AG09319 (cell line): ENCODE results near the gene HIP1R.

Experiments used
- DNase-seq: peaks from one replicate; pipeline ENCODE4 v3.0.0-alpha.2; 2010; ENCODE audit warnings: low read depth; ENCODE audit errors: extremely low read depth
- TF ChIP-seq, protein P1 (sequence below): IDR thresholded peaks from 2 replicates; pipeline ENCODE4 v1.5.1; 2011; ENCODE audit warnings: low read depth, mild to moderate bottlenecking, inconsistent platforms, low read length, moderate library complexity

The HIP1R gene

DNA sequence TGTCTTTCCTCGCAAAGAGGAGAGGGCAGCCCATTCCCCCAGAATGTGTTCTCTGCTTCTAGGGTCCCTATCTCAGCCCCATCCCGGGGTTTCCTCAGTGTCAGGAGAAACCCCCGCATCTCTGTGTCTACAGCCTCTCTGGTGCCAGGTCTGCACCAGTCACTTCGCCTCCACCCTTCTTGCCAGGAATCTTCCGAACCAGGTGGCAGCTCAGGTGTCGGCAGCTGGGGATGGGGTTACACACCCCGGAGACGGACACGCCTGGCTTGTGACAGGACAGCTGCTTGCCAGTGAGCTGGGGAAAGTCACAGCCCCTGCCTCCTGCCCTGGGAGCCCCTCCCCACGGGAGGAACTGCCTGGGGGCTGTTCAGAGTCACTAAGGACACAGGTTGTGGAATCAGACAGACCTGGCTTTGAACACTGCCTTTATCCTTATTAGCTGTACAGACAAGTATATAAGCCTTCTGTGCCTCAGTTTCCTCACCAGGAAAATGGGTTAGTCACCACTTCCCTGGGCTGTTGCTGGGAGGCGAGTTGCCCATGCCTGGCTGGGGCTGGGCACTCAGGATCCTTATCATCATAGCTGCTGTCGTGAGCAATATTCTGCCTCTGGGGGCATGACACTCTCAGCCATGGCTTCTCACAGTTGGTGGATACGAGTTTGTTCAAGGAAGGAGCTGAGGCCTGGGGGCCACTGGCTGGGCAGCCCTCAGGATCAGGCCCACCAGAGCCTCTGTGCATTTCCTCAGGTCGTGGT is 10.8 kb downstream of the HIP1R start:
- TF ChIP-seq, protein P1, sequence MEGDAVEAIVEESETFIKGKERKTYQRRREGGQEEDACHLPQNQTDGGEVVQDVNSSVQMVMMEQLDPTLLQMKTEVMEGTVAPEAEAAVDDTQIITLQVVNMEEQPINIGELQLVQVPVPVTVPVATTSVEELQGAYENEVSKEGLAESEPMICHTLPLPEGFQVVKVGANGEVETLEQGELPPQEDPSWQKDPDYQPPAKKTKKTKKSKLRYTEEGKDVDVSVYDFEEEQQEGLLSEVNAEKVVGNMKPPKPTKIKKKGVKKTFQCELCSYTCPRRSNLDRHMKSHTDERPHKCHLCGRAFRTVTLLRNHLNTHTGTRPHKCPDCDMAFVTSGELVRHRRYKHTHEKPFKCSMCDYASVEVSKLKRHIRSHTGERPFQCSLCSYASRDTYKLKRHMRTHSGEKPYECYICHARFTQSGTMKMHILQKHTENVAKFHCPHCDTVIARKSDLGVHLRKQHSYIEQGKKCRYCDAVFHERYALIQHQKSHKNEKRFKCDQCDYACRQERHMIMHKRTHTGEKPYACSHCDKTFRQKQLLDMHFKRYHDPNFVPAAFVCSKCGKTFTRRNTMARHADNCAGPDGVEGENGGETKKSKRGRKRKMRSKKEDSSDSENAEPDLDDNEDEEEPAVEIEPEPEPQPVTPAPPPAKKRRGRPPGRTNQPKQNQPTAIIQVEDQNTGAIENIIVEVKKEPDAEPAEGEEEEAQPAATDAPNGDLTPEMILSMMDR, result no peak
- DNase-seq, result no peak

DNA sequence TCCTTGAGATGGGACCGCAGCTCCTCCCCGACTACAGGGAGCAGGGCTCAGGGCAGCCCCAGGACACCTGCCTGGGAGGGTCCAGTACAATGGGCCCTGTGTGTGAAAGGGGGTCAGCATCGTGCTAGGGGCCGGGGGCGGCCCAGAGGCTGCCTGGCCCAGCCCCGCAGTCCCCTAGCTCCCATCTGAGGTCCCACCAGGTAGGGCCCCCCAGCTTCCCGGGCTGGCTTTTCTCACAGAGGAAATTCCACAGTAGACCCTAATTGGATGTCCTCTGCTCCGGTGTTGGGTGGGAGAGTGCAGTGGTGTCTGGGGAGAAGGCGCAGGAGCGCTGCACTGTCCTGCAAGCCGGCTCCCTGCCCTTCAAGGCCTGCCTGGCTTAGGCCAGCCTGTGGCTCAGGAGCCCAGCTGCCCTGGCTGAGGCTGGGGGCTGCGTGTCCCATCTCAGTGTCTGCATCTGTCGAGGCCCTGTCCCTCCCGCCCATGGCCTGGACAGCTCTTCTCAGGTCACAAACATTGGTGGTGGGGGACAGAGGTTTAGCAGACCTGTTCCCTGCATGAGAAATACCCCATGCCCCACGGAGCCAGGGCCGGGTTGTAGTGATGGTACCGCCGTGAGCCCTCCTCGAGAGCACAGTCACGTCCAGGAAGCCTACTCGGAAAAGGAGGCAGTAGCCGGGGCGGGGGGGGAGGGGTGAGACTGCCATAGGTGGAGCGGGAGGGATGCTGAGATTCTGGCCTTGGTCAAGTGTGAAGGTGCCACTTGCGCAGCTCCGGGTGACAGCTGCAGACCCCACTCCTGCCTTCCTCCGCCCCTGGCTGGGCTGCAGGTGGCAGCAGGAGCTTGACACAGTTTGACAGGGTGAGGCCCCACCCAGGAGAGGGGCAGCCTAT is 11.6 kb downstream of the HIP1R start:
- TF ChIP-seq, protein P1, result no peak
- no peak for DNase-seq

DNA sequence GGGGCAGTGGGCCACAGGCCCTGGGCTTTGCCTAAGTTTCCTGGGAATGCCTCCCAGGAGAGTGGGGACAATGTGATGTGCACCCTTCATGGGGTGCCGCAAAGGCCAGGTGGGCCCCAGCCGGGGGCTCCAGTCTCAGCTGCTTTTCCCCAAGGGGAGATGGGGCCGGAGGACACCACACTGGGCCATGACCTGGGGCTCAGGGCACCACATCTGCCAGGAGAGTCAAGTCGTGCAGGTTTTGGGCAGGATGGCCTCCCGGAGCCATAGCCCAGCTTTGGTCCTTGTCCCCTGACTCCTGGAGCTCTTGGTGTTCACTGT is 12.2 kb downstream of the HIP1R start:
- TF ChIP-seq, protein P1, result no peak

DNA sequence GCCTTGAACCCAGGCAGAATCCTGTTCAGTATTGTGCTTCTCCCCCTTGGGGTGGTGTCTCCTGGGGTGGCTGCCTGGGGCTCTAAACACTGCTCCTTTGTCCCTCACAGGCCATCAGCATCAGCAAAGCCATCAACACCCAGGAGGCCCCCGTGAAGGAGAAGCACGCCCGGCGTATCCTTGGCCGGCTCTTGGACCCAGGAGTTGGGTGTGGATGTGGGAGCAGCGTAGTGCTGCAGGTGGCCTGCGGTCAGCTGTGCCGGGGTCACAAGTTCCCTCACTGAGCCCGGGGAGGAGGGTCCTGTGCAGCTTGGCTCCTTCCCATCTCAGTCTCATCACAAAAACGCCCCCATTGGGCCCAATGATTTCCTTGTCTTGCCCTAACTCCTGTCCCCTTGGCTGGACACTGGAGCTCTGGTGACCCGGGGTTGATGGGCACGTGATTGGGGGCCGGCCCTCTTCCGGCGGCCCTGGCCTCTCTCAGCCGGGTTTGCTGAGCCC is 12.7 kb downstream of the HIP1R start:
- TF ChIP-seq, protein P1, result no peak
- DNase-seq, result no peak

More for the DNA sequence above, 12.2 kb downstream of the HIP1R start:
- no peak for DNase-seq

DNA sequence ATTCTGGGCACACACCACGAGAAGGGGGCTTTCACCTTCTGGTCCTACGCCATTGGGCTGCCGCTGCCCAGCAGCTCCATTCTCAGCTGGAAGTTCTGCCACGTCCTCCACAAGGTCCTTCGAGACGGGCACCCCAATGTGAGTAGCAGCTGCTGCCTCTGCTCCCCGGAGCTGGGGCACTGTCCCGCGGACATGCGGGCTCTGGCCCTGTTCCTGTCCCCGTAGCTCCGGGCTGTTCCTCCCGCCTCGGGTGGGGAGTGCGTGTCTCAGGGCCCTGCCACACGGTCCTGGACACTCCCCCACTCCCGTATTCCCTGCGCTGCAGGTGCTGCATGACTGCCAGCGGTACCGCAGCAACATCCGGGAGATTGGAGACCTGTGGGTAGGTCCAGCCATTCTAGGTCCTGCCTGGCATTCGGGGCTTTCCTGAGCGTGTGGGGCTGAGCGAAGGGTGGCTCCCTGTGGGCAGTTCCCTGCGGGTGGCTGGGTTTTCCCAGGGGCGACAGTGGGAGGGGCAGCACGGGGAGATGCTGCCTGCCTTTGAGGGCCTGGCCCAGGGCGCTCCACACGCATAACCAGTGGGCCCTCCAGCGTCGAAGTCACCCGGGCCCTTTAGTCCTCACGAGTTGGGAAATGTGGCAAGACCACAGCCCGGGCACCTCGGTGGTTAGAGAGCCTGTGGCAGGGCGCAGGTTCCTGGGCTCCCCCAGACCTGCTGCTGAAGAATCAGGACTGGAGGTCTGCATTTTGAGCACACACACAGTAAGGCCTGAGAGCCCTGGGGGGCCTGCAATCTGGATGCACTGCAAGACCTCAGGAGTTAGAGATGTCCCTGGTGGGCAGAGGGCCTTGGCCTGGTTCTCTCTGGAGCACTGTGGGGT is 13.5 kb downstream of the HIP1R start:
- TF ChIP-seq, protein P1, result no peak
- DNase-seq, result no peak

DNA sequence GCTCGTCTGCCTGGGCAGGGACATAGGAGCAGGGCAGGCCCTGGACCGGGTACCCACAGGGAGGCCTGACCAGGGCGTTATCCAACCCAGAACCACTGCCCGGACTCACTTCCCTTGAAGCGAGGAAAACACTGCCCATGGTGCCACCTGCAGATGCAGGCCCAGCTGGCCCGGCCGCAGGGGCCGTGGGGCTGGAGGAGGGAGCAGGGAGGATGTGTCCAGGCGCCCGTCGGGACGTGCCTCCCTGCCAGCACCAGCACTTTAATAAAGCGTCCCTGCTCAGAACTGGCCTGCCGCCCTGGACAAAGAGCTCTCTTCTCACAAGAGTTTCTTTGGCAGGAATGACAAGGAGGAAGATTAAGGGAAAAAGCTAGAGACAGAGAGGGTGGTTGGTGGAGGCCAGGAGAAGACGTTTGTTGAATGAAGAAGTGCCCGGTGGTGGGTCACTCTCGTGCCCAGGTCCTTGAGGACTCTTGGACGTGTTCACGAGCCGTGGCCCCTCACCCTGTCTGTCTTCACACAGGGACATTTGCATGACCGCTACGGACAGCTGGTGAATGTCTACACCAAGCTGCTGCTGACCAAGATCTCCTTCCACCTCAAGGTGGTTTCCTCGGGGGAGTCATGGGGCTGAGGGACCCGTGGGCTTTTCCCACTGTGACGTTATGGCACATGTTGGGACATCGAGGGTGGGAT is 14.2 kb downstream of the HIP1R start:
- TF ChIP-seq, protein P1, result no peak
- no peak for DNase-seq
